Measurements from ENCODE around the gene WDR83. TPM values are rescaled to one million over a fixed set of nuclear protein-coding genes. Genes with fewer than 3 reads are reported as not detected.

The WDR83 gene
- total and polyA plus RNA-seq, 10 of the 15 experiments (the other 5 are each of a cell fraction or from before 2014, with no cell fraction given): 0.58 to 17.7 (median 10.8) TPM

- CTCF ChIA-PET: interaction anchor here (1.5 kb wide), 1 partner anchor 13 kb away, joined by 3 read pairs; no protein-coding TSS in a partner anchor
- TF ChIP-seq ZNF384 (IDR thresholded peaks at IDR 0.05; ENCODE audit: borderline replicate concordance, low read depth, low read length) (no peak), DPF2 (IDR thresholded peaks at IDR 0.05) (no peak), SPI1 (IDR thresholded peaks at IDR 0.05; ENCODE audit: borderline replicate concordance, insufficient read depth, low read depth, low read length) (no peak), BMI1 (IDR thresholded peaks at IDR 0.05; ENCODE audit: borderline replicate concordance) (no peak), SREBF2 (IDR thresholded peaks at IDR 0.05; ENCODE audit: low read length) (no peak), FOXK2 (IDR thresholded peaks at IDR 0.05) (no peak), RUNX3 (IDR thresholded peaks at IDR 0.05; ENCODE audit: low read length) (no peak), HCFC1 (IDR thresholded peaks at IDR 0.05; ENCODE audit: low read length) (no peak), CEBPB (IDR thresholded peaks at IDR 0.05; ENCODE audit: borderline replicate concordance in 1 of 2, low read depth in 2 of 2, low read length in 2 of 2) (no peak), ZBED1 (IDR thresholded peaks at IDR 0.05; ENCODE audit: borderline replicate concordance) (no peak), NFYA (IDR thresholded peaks at IDR 0.05; ENCODE audit: borderline replicate concordance, low read depth, low read length) (no peak)
- TF ChIP-seq, protein P1, sequence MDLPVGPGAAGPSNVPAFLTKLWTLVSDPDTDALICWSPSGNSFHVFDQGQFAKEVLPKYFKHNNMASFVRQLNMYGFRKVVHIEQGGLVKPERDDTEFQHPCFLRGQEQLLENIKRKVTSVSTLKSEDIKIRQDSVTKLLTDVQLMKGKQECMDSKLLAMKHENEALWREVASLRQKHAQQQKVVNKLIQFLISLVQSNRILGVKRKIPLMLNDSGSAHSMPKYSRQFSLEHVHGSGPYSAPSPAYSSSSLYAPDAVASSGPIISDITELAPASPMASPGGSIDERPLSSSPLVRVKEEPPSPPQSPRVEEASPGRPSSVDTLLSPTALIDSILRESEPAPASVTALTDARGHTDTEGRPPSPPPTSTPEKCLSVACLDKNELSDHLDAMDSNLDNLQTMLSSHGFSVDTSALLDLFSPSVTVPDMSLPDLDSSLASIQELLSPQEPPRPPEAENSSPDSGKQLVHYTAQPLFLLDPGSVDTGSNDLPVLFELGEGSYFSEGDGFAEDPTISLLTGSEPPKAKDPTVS (IDR thresholded peaks at IDR 0.05; ENCODE audit: low read depth, low read length): no peak
- TF ChIP-seq, protein P2, sequence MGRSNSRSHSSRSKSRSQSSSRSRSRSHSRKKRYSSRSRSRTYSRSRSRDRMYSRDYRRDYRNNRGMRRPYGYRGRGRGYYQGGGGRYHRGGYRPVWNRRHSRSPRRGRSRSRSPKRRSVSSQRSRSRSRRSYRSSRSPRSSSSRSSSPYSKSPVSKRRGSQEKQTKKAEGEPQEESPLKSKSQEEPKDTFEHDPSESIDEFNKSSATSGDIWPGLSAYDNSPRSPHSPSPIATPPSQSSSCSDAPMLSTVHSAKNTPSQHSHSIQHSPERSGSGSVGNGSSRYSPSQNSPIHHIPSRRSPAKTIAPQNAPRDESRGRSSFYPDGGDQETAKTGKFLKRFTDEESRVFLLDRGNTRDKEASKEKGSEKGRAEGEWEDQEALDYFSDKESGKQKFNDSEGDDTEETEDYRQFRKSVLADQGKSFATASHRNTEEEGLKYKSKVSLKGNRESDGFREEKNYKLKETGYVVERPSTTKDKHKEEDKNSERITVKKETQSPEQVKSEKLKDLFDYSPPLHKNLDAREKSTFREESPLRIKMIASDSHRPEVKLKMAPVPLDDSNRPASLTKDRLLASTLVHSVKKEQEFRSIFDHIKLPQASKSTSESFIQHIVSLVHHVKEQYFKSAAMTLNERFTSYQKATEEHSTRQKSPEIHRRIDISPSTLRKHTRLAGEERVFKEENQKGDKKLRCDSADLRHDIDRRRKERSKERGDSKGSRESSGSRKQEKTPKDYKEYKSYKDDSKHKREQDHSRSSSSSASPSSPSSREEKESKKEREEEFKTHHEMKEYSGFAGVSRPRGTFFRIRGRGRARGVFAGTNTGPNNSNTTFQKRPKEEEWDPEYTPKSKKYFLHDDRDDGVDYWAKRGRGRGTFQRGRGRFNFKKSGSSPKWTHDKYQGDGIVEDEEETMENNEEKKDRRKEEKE (IDR thresholded peaks at IDR 0.05): no peak
- Histone ChIP-seq H3K79me2 (ENCODE audit: control insufficient read depth, insufficient read depth, low read length) (no peaks in the 10 kb centered on the region), H3K9me3 (replicated peaks; ENCODE audit: control insufficient read depth, insufficient read depth, low read length) (no peaks in the 10 kb centered on the region; the same call in 2 of the 3 replicates), H3K27me3 (replicated peaks in 1 of 2; ENCODE audit: control insufficient read depth in 2 of 2, insufficient read depth in 2 of 2, low read length in 1 of 2) (no peaks in the 10 kb centered on the region), H3K4me2 (ENCODE audit: control insufficient read depth, insufficient read depth) (no peak overlapping the region), H3K4me3 (no peak overlapping the region), H3K4me1 (ENCODE audit: control insufficient read depth, insufficient read depth, low read length) (no peaks in the 10 kb centered on the region), H3K9ac (ENCODE audit: control insufficient read depth, insufficient read depth, low read length) (no peak overlapping the region), H2AFZ (ENCODE audit: control insufficient read depth, low read depth, low read length) (no peak overlapping the region), H3K27ac (ENCODE audit: control insufficient read depth, insufficient read depth) (no peak overlapping the region), H3K36me3 (ENCODE audit: control insufficient read depth in 2 of 2, insufficient read depth in 2 of 2, low read length in 1 of 2) (peaks cover 14 to 15% of the 10 kb centered on the region in 2 experiments; a peak in 3 of 4 replicates), H4K20me1 (ENCODE audit: control insufficient read depth, insufficient read depth) (no peaks in the 10 kb centered on the region)
- DNase-seq (ENCODE audit: low read depth, low spot score): no peak
- ATAC-seq: no peak
- FAIRE-seq: no peak
- intact Hi-C loops (cut with micrococcal nuclease; ENCODE audit: unreplicated experiment) (no loop called here), in situ Hi-C loops (cut with MboI) (no loop called here)
- SMC1A ChIA-PET (ENCODE audit: uncharacterized antibody, unreplicated experiment): no interaction called here
- RAD21 ChIA-PET (ENCODE audit: unreplicated experiment): no interaction called here
- POLR2A ChIA-PET: no interaction called here
- BruUV-seq (replicated peaks): no TSS peak
- 96% methylated on average over 6 of the region's 6 CpGs for WGBS (ENCODE audit: insufficient coverage, insufficient replicate concordance, low lambda C conversion rate, missing lambda C conversion rate)
Measured at GRCh38 chr19:12652219-12652618, 14.4 kb upstream of the WDR83 start.
